Testis (tissue), 2 donors: ENCODE results near the gene KCNJ5.

Experiments
- POLR2A ChIP-seq: fragments of 450-650 bp; IDR thresholded peaks from one replicate; pipeline ENCODE4 v1.6.1; 2017; ENCODE audit warnings: antibody characterized with exemption, mild to moderate bottlenecking, moderate library complexity
- TF ChIP-seq, protein P1 (sequence below), 3 experiments: fragments of 450-650 bp in 2 of 3; fragments of 200-600 bp in 1 of 3; sonication (generic) in 1 of 3; IDR thresholded peaks; one replicate each; pipeline ENCODE4 v1.5.1; 2016 to 2019; ENCODE audit warnings: antibody characterized with exemption in 3 of 3, mild to moderate bottlenecking in 2 of 3, moderate library complexity in 1 of 3

DNA sequence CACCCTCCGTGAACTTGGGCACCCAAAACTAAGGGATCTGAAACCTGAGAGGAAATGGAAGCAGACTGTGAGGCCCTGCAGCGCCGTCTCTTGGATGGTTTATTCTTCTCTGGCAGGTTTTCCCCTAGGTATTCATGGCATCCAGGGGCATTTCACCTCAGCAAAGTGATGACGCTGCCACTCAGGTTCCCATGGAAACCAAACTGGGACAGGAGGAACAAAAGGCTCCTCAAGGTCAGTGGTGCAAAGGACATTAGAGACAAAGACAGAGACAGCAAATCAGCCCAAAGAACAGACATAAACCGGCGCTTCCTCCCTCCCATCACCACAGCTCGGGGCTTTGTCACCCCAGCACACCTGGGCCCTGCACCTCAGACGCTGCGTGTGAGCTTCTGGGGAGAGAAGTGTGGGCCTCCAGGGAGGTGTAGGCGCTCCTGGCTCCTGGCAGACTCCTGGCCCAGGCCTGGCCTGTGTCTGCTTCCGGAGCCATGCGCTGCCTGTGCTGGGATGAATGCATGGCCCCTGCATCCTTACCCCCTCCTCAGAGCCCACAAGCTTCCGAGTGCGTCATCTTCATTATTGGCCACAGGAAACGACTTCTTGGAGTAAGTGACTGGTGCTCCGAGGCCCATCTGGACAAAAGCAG, 45.6 kb downstream of the KCNJ5 start:
- TF ChIP-seq, protein P1, sequence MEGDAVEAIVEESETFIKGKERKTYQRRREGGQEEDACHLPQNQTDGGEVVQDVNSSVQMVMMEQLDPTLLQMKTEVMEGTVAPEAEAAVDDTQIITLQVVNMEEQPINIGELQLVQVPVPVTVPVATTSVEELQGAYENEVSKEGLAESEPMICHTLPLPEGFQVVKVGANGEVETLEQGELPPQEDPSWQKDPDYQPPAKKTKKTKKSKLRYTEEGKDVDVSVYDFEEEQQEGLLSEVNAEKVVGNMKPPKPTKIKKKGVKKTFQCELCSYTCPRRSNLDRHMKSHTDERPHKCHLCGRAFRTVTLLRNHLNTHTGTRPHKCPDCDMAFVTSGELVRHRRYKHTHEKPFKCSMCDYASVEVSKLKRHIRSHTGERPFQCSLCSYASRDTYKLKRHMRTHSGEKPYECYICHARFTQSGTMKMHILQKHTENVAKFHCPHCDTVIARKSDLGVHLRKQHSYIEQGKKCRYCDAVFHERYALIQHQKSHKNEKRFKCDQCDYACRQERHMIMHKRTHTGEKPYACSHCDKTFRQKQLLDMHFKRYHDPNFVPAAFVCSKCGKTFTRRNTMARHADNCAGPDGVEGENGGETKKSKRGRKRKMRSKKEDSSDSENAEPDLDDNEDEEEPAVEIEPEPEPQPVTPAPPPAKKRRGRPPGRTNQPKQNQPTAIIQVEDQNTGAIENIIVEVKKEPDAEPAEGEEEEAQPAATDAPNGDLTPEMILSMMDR (IDR thresholded peaks at IDR 0.05), result no peak
- TF ChIP-seq POLR2A, result no peak
